HCT116 (cell line): ENCODE data around the gene CAP2. TPM values are rescaled to one million over a fixed set of nuclear protein-coding genes. Genes with fewer than 3 reads are reported as not detected.

Source experiments
- ATAC-seq: fragments of 200-7000 bp; cut with Tn5 transposase; 2 replicates; pipeline ENCODE4 v1.9.1; 2020; ENCODE audit warnings: mild to moderate bottlenecking, moderate library complexity
- BruUV-seq: library from RNA; stranded (reverse); fragments of 400-500 nt; replicated peaks from 2 replicates; lab custom pipeline; 2021; lab: Mats Ljungman, UMichigan
- CTCF ChIA-PET: fragments of 300-600 bp; sonication (Branson Sonifier 250); formaldehyde crosslinking; loops from one replicate; lab custom pipeline; 2021; ENCODE audit warnings: antibody characterized with exemption; lab: Charles Lee
- POLR2A ChIA-PET: fragments of 300-600, 350-600 bp; sonication (Branson Sonifier 250); formaldehyde crosslinking; loops from one replicate; lab custom pipeline; 2021; ENCODE audit warnings: antibody characterized with exemption; lab: Charles Lee
- RAD21 ChIA-PET, 2 experiments: fragments of 300-600 bp; sonication (Branson Sonifier 250); formaldehyde crosslinking; loops; one replicate each; lab custom pipeline; 2023; ENCODE audit warnings: low total read pairs in 2 of 2; ENCODE audit not compliant: uncharacterized antibody in 2 of 2, unreplicated experiment in 2 of 2, low non-redundant PET in 1 of 2; lab: Charles Lee
- DNase-seq: peaks from one replicate; pipeline ENCODE4 v3.0.0-alpha.2; 2010; ENCODE audit warnings: low read depth, low spot score
- H2AFZ ChIP-seq: fragments of 200-600 bp; shearing (Covaris generic), sonication (generic); 2 replicates; pipeline ENCODE4 v1.6.1; 2017; ENCODE audit warnings: low read depth, mixed run types, mixed read lengths, antibody characterized with exemption, low read length; ENCODE audit not compliant: poor library complexity, severe bottlenecking
- H3K27ac ChIP-seq: 2 replicates; pipeline ENCODE4 v1.5.1; 2012; ENCODE audit warnings: low read depth, low read length
- H3K27me3 ChIP-seq: fragments of 200-600 bp; sonication (generic); 2 replicates; pipeline ENCODE4 v1.6.1; 2016; ENCODE audit warnings: mixed run types, low read length, mixed read lengths; ENCODE audit not compliant: insufficient read depth
- H3K36me3 ChIP-seq, 2 experiments: fragments of 200-500 bp in 1 of 2; fragments of 200-600 bp in 1 of 2; sonication (Bioruptor generic) in 1 of 2; sonication (generic) in 1 of 2; 2 replicates each; pipeline versions ENCODE4 v1.5.1 to v1.6.1; 2014 to 2016; ENCODE audit warnings: low read length in 2 of 2, inconsistent platforms in 1 of 2, mixed read lengths in 1 of 2, mixed run types in 1 of 2; ENCODE audit not compliant: insufficient read depth in 2 of 2, control insufficient read depth in 1 of 2
- H3K4me1 ChIP-seq, 2 experiments: fragments of 200-600 bp in 1 of 2; sonication (generic) in 1 of 2; 2 replicates each; pipeline versions ENCODE4 v1.5.1 to v1.6.1; 2012 to 2017; ENCODE audit warnings: low read length in 2 of 2, inconsistent platforms in 1 of 2, mild to moderate bottlenecking in 1 of 2, mixed read lengths in 1 of 2, mixed run types in 1 of 2, moderate library complexity in 1 of 2; ENCODE audit not compliant: insufficient read depth in 2 of 2, control insufficient read depth in 1 of 2
- H3K4me2 ChIP-seq: fragments of 200-600 bp; sonication (generic); 2 replicates; pipeline ENCODE4 v1.6.1; 2017; ENCODE audit warnings: mixed run types, low read length, mixed read lengths
- H3K4me3 ChIP-seq, 2 experiments: fragments of 200-600 bp in 1 of 2; sonication (generic) in 1 of 2; replicated peaks in 1 of 2; 2 replicates each; pipeline ENCODE4 v1.5.1; 2011 to 2016; ENCODE audit warnings: low read length in 2 of 2, control low read depth in 1 of 2, low read depth in 1 of 2, mild to moderate bottlenecking in 1 of 2, mixed read lengths in 1 of 2, mixed run types in 1 of 2
- H3K79me2 ChIP-seq: fragments of 200-600 bp; sonication (generic); 2 replicates; pipeline ENCODE4 v1.6.1; 2017; ENCODE audit warnings: mild to moderate bottlenecking, mixed run types, low read length, moderate library complexity, mixed read lengths; ENCODE audit not compliant: insufficient read depth
- H3K9ac ChIP-seq: fragments of 200-600 bp; sonication (generic); 2 replicates; pipeline ENCODE4 v1.6.1; 2016; ENCODE audit warnings: low read length, mixed read lengths
- H3K9me2 ChIP-seq: fragments of 200-600 bp; sonication (generic), shearing (Covaris generic); 2 replicates; pipeline ENCODE4 v1.6.1; 2017; ENCODE audit warnings: mixed run types, mild to moderate bottlenecking, moderate library complexity; ENCODE audit not compliant: insufficient read depth
- H3K9me3 ChIP-seq, 2 experiments: fragments of 200-500 bp in 1 of 2; fragments of 200-600 bp in 1 of 2; sonication (Bioruptor generic) in 1 of 2; sonication (generic) in 1 of 2; 2 replicates each; pipeline ENCODE4 v1.6.1; 2014 to 2017; ENCODE audit warnings: low read length in 2 of 2, mixed read lengths in 2 of 2, inconsistent platforms in 1 of 2, low read depth in 1 of 2, mild to moderate bottlenecking in 1 of 2, mixed run types in 1 of 2, moderate library complexity in 1 of 2; ENCODE audit not compliant: control insufficient read depth in 1 of 2, insufficient read depth in 1 of 2
- H4K20me1 ChIP-seq: fragments of 200-600 bp; sonication (generic), shearing (Covaris generic); 2 replicates; pipeline ENCODE4 v1.6.1; 2017; ENCODE audit warnings: mixed run types, mild to moderate bottlenecking, moderate library complexity; ENCODE audit not compliant: insufficient read depth
- ATF3 ChIP-seq: IDR thresholded peaks from 2 replicates; pipeline ENCODE4 v1.6.1; 2012
- CEBPB ChIP-seq: IDR thresholded peaks from 2 replicates; pipeline ENCODE4 v1.6.1; 2012; ENCODE audit warnings: low read depth
- CTCF ChIP-seq, 3 experiments: fragments of 200-600 bp in 1 of 3; sonication (generic) in 1 of 3; IDR thresholded peaks in 2 of 3; conservative IDR thresholded peaks in 1 of 3; 2 replicates each; pipeline ENCODE4 v1.5.1; 2012 to 2017; ENCODE audit warnings: low read depth in 2 of 3, low read length in 2 of 3, antibody characterized with exemption in 1 of 3, borderline replicate concordance in 1 of 3, control low read depth in 1 of 3, mild to moderate bottlenecking in 1 of 3, mixed read lengths in 1 of 3, mixed run types in 1 of 3, moderate library complexity in 1 of 3; ENCODE audit not compliant: insufficient read depth in 1 of 3
- EZH2 ChIP-seq: fragments of 200-600 bp; sonication (generic); IDR thresholded peaks from 2 replicates; pipeline ENCODE4 v1.6.1; 2017; ENCODE audit warnings: antibody characterized with exemption, mixed run types
- EZH2phosphoT487 ChIP-seq: fragments of 200-600 bp; IDR thresholded peaks from 2 replicates; pipeline ENCODE4 v1.6.1; 2018; ENCODE audit warnings: antibody characterized with exemption, borderline replicate concordance
- FOSL1 ChIP-seq: IDR thresholded peaks from 2 replicates; pipeline ENCODE4 v1.6.1; 2012; ENCODE audit warnings: low read depth
- MAX ChIP-seq: IDR thresholded peaks from 2 replicates; pipeline ENCODE4 v1.6.1; 2012
- POLR2A ChIP-seq: IDR thresholded peaks from 2 replicates; pipeline ENCODE4 v1.7.0; 2011; ENCODE audit warnings: borderline replicate concordance; ENCODE audit not compliant: insufficient read depth, insufficient read length; ENCODE audit errors: extremely low read depth
- REST ChIP-seq: IDR thresholded peaks from 2 replicates; pipeline ENCODE4 v1.6.1; 2012; ENCODE audit warnings: low read depth
- SIN3A ChIP-seq: IDR thresholded peaks from 2 replicates; pipeline ENCODE4 v1.6.1; 2012; ENCODE audit warnings: low read depth
- TCF7L2 ChIP-seq: IDR thresholded peaks from 2 replicates; pipeline ENCODE4 v1.7.0; 2011; ENCODE audit warnings: borderline replicate concordance, inconsistent platforms; ENCODE audit not compliant: insufficient read depth, insufficient read length; ENCODE audit errors: extremely low read depth
- ZBTB33 ChIP-seq: IDR thresholded peaks from 2 replicates; pipeline ENCODE4 v1.6.1; 2011; ENCODE audit warnings: mild to moderate bottlenecking, low read length, moderate library complexity; ENCODE audit not compliant: insufficient replicate concordance; ENCODE audit errors: extremely low read depth
- intact Hi-C: fragments of 100-400 bp; cut with micrococcal nuclease; formaldehyde crosslinking; loops from 2 replicates; pipeline ENCODE4 v1.10.0; 2022
- total RNA-seq: library from RNA; stranded (reverse); gene quantifications from one replicate; pipeline ENCODE4 v1.2.1, GENCODE V29; 2021; ENCODE audit not compliant: unreplicated experiment

The CAP2 gene
- total RNA-seq, 1 experiment from 2014 or later = 3.8 TPM

- DNase-seq (no peak), ATAC-seq (no peak)
- no peaks in the 10 kb centered on the region for H3K79me2 ChIP-seq
- intact Hi-C loops = no loop called here
- no peak overlapping the region for H3K27ac ChIP-seq
- H3K9me3 ChIP-seq = no peaks in the 10 kb centered on the region
- H4K20me1 ChIP-seq = no peaks in the 10 kb centered on the region
- RAD21 ChIA-PET = no interaction called here
- no peaks in the 10 kb centered on the region for H3K36me3 ChIP-seq
- no peaks in the 10 kb centered on the region for H3K9me2 ChIP-seq
- no peak overlapping the region for H3K9ac ChIP-seq
- H3K4me2 ChIP-seq = no peak overlapping the region
- no peak overlapping the region for H3K4me3 ChIP-seq
- H3K4me1 ChIP-seq = no peaks in the 10 kb centered on the region
- no peak overlapping the region for H2AFZ ChIP-seq
- POLR2A ChIA-PET = no interaction called here
- CTCF ChIA-PET = no interaction called here
- BruUV-seq = no TSS peak
- H3K27me3 ChIP-seq = no peaks in the 10 kb centered on the region
- TF ChIP-seq TCF7L2 (peak; percentile 65), FOSL1 (no peak), REST (no peak), CEBPB (no peak)
- TF ChIP-seq, all 23 proteins: peak for 1
Measured at GRCh38 chr6:17431581-17431980, 38.2 kb downstream of the CAP2 start.

- Histone ChIP-seq H4K20me1 (no peaks in the 10 kb centered on the region), H3K4me1 (no peaks in the 10 kb centered on the region), H3K27me3 (no peaks in the 10 kb centered on the region), H3K36me3 (no peaks in the 10 kb centered on the region), H3K9ac (no peak overlapping the region), H3K9me3 (no peaks in the 10 kb centered on the region), H3K79me2 (no peaks in the 10 kb centered on the region), H2AFZ (no peak overlapping the region), H3K9me2 (no peaks in the 10 kb centered on the region), H3K4me3 (no peak overlapping the region), H3K4me2 (no peak overlapping the region), H3K27ac (no peak overlapping the region)
- DNase-seq (no peak), ATAC-seq (no peak)
- intact Hi-C loops = no loop called here
- BruUV-seq = no TSS peak
- RAD21 ChIA-PET = no interaction called here
- CTCF ChIA-PET = no interaction called here
- POLR2A ChIA-PET = no interaction called here
- TF ChIP-seq MAX (no peak), CTCF (IDR thresholded peaks at IDR 0.05 in 2 of 3, conservative IDR thresholded peaks at IDR 0.05 in 1 of 3; ENCODE audit: borderline replicate concordance in 1 of 3, insufficient read depth in 1 of 3, low read depth in 2 of 3, low read length in 2 of 3) (no peak), ATF3 (no peak), EZH2 (no peak), CEBPB (no peak), ZBTB33 (no peak), EZH2phosphoT487 (no peak), FOSL1 (no peak), POLR2A (no peak), SIN3A (no peak)
Measured at GRCh38 chr6:17432356-17432755, 39.0 kb downstream of the CAP2 start.
